ENCODE measurements around the gene GMPS. TPM values are rescaled to one million over a fixed set of nuclear protein-coding genes. Genes with fewer than 3 reads are reported as not detected.

The GMPS gene
- total and polyA plus RNA-seq, 9 of the 15 experiments (the other 6 are each of a cell fraction or from before 2014, with no cell fraction given), result 73.7 to 282 (median 156) TPM

GRCh38 chr3:155885292-155885691 lies 14.8 kb downstream of the GMPS start:
- H3K4me3 ChIP-seq, result no peak overlapping the region
- in situ Hi-C loops (cut with MboI), result no loop called here
- ChIA-PET CTCF (ENCODE audit: low intra/inter-chr PET ratio) (no interaction called here), POLR2A (interaction anchor here (0.5 to 6.6 kb wide), 7 partner anchors 10 to 79 kb away, joined by 3 to 64 read pairs (median 3); partner anchors contain the start of genes C3orf33 and GMPS)
- no peaks in the 10 kb centered on the region for H4K20me1 ChIP-seq (replicated peaks; ENCODE audit: control insufficient read depth, insufficient read depth, low read length)
- H3K36me3 ChIP-seq (ENCODE audit: control insufficient read depth, insufficient read depth, low read length), result peaks cover 2% of the 10 kb centered on the region; the same call in 1 of the 3 replicates
- peak overlapping the region; percentile 13; the same call in 1 of the 3 replicates for H3K27ac ChIP-seq (ENCODE audit: extremely low read depth, low read depth, low read length)
- no peaks in the 10 kb centered on the region for H3K9me3 ChIP-seq (replicated peaks; ENCODE audit: control insufficient read depth, insufficient read depth, low read depth, low read length)
- intact Hi-C loops (cut with micrococcal nuclease), result no loop called here
- no TSS peak for BruUV-seq (replicated peaks)
- H3K27me3 ChIP-seq (ENCODE audit: control insufficient read depth in 2 of 2, insufficient read depth in 2 of 2, low read length in 2 of 2), result no peaks in the 10 kb centered on the region
- H3K9me1 ChIP-seq (ENCODE audit: control insufficient read depth, insufficient read depth, low read length), result no peaks in the 10 kb centered on the region
- H3K9ac ChIP-seq (ENCODE audit: insufficient read depth in 1 of 2, low read depth in 2 of 2, low read length in 2 of 2), result no peak overlapping the region
- ATAC-seq (no peak), FAIRE-seq (no peak), DNase-seq (ENCODE audit: extremely low read depth in 1 of 4, low spot score in 3 of 4) (no peak)
- no peak for TF ChIP-seq CEBPG (CRISPR knock-in tag; IDR thresholded peaks at IDR 0.05)
- peak in 1 of 2 experiments; percentile 79; a peak in 3 of 4 replicates for TF ChIP-seq CEBPG (tag; conservative IDR thresholded peaks at IDR 0.05 in 1 of 2, IDR thresholded peaks at IDR 0.05 in 1 of 2)
- no peak for TF ChIP-seq HMG20A (CRISPR knock-in tag; conservative IDR thresholded peaks at IDR 0.05)
- TF ChIP-seq POLR2H (tag; IDR thresholded peaks at IDR 0.05; ENCODE audit: low read depth), result peak; percentile 45
- TF ChIP-seq, protein P1, sequence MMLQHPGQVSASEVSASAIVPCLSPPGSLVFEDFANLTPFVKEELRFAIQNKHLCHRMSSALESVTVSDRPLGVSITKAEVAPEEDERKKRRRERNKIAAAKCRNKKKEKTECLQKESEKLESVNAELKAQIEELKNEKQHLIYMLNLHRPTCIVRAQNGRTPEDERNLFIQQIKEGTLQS (IDR thresholded peaks at IDR 0.05), result peak; percentile 62
- TF ChIP-seq, protein P1 (CRISPR knock-in tag; conservative IDR thresholded peaks at IDR 0.05), result no peak
- no peak overlapping the region for H3K4me2 ChIP-seq (ENCODE audit: insufficient read depth, low read length)
- H2AFZ ChIP-seq (ENCODE audit: low read depth, low read length), result no peak overlapping the region
- H3K4me1 ChIP-seq (replicated peaks in 1 of 2; ENCODE audit: control insufficient read depth in 2 of 2, insufficient read depth in 2 of 2, low read length in 2 of 2), result peaks cover 25 to 32% of the 10 kb centered on the region in 2 experiments; a peak in 4 of 5 replicates
- peaks cover 99% of the 10 kb centered on the region for H3K79me2 ChIP-seq (ENCODE audit: control insufficient read depth, insufficient read depth, low read length)

All from K562 (cell line).